ENCODE measurements around the gene LDLRAD4.

Gene LDLRAD4

DNA sequence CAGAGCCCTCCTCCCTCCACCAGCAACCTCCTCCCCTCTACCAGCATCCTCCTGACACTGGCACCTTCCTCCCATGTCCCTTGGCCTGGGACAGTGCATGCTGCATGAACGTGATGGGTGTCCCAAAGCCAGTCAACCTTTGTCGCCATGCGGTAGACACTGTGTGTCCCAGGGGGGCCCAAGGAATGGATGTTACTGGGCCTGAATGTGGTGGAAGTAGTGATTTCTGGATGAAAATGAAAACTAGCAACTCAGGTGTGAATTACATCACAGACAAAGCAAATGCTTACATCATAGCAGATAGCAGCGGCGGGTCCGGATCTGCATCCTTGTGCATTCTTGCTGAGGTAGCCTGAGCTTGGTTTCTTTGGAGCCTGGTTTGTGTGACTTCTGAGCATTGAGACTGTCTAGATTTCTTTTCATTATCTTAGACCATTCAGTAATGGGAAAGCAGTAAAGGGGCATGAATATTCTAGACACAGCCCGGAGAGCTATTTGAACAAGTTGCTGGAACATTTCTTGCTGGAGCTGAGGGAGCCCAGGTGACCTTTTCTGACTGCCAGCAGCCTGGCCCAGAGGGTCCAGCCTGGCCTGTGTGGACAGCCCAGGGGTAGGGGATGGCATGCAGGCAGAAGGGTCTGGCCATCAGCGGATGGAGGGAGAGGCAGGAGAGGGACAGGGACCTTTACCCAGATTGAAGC lies 407.4 kb downstream of the LDLRAD4 start:
- no peak for DNase-seq

DNA sequence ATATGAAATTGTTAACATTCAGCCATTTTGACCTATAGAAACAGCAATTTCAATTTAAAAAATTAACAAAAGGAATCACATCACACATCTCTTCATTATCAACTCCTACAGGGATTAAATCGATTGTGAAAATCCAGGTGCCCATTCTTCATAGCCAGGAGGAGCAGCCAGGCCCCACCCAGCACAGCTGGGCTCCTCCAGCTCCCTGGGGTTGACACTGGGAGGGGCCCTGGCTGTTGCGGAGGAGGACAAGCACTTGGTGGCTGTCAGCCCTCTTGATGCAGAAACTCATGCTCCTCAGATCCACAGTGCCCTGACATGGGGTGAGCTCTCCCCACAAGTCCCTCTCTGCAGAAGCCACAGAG lies 408.0 kb downstream of the LDLRAD4 start:
- no peak for DNase-seq

DNA sequence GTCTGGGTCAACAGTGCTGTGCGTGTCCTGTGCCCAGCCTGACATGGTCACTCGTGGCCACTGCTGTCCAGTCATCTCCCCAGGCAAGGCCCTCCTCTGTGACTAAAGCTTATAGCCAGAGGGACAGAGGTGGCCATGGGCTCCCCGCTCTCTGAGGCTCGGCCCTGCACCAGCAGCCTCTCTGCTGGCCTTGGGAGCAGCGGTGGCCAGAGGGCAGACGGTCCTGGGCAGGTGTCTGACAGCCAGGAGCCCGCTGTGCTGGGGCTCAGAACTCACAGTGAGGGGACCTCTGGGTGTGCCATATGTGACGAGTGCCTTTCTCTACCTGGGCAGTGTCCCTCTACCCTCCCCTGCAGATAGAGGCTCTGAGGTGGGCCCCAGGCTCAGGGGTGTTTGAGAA lies 409.1 kb downstream of the LDLRAD4 start:
- DNase-seq, result no peak

DNA sequence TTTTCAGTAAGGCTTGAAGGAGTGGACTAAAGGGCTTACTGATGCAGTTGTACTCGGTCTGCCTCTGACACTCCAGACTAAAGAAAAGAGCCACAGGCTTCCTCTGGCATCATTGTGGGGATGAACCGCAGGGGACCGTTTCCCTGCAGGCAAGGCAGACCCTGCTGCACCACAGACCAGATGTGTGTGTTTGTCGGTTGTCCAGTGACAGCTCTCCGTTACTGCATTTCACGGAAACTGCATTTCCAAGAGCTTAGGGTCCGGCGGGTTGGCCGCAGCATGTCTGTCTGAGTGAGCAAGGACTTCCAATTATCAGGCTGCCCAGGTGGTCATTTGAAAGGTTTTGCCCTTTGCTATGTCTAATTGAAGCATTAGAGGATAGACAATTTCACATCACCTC lies 409.7 kb downstream of the LDLRAD4 start:
- DNase-seq, result no peak

DNA sequence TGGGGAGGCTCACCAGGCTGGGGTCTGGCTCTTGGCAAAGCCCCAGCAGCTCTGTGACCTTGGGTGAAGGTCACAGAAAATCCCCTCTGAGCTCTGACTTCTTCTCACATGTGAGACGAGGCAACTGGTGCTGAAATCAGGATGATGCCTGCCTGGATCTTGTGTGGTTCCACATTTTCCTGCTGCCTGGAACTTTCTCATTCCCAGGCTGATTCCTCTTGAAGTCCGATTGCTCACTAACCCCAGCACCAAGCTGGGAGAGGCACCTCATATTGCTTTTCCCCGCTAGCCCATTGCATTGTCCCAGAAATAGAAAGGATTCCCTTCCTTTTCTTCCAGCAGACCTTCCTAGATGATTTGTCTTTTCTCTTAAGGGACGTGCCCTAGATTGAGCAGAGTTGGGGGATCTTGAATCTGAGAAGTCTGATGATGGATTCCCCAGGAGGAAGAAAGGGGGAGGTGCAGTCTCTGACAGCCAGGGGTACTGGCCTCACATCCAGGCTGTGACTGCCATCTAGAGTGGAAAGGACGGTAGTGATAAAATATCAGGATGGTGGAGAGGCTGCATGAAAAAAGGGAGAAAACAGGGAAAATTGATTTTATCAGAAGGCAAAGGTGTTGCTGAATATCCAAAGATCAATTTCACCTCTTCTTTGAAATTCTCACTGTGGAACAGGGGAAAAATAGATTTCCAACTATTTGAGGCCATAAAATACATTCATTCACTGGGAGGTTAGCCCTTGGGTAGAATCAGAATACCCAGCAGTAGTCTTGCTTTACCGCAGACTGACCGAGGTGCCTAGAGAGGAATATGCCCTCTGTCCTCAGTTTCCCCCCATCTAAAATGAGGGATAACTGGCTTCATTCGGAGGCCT lies 411.5 kb downstream of the LDLRAD4 start:
- peak; percentile 28 for DNase-seq

DNA sequence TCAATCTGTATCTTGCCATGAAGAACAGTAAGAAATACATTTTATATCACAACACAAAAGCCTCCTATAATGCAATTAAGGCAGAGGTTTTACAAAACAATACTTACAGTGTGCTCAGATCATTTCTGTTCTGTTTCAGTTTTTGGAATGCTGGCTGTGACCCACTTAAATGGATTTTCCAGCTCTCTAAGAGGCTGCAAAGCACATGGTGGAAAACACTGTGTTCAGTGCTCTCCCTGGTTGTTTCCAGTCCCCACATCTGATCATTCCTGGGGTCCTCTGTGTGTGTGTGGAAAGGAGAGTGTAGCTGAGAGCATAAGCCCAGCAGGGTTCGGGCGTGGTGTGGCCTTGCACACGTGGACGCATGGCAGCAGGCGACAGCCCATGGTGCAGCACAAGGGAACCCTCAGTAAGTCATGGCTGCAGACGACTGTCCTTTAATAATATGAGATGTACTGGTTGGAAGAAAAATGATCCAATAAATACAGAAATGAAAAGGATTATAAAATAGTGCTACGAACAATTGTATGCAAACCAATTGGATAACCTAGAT lies 412.2 kb downstream of the LDLRAD4 start:
- DNase-seq, result no peak

DNA sequence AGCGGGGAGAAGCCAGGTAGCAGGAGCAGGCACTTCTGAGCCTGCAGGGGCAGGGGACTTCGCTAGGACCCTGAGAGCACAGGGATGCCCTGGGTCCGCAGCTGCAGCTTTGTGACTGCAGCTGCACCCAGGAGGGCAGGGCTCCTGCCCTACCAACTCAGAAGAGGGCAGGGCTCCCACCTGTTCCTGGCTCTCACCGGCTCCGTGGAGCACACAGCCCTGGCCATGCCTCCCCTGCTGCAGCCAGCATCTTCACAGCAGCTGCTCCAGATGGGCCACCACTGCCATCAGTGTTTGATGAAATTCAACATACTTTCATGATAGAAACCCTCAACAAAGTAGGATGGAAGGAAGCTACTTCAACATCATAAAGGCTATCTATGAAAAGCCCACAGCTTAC lies 415.1 kb downstream of the LDLRAD4 start:
- DNase-seq, result no peak

DNA sequence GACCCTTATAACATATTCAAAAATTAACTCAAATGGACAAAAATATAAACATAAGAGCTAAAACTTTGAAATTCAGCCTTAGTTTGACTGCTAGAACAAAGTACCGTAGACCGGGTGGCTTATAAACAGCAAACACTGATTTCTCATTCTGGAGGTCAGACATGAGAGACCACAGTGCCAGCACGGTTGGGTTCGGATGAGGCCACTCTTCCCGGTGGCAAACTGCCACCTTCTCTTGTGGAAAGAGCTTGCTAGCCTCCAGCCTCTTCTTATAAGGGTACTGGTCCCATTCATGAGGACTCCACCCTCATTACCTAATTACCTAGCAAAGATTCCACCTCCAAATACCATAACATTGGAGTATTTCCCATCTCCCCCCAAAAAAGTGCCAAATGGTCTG lies 416.5 kb downstream of the LDLRAD4 start:
- DNase-seq, result no peak

DNA sequence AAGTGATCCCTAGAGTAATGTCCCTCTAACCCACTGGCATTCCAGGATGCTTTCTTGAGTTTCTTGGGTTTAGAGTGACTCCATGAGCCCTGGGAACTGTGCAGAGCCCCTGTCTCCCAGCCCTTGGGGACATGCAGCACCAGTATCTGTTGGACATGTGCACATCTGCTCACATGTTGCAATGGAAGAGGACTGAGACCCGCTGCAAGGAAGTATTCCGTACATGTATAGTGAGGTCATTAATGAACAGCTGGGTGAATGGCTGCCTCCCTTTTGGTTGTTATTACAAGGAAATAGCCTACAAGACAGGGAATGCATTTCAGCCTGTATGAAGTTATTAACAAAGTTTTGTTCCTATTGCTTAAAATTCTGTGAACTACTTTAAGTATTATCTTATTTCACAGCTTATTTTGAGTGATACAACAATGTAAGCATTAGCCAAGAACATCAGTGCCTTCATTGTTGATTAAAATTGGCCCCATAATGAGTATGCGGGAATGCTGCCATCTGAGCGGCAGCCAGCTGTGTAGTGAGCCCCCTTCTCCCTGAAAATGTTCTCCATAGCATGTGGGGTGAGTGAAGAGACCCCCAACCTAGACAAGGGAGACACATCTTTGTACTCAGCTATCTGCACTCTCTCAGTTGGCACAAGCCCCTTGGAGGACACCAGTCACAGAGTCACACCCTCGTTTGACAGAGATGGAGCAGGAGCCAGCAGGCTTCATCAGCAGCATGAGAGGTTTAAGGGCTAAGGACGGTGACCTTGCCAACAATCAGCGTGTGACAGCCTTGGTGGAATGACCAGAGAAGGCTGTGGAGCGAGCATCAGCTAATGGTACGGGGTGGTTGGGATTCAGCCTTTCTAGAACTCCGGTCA lies 420.4 kb downstream of the LDLRAD4 start:
- DNase-seq, result no peak

DNA sequence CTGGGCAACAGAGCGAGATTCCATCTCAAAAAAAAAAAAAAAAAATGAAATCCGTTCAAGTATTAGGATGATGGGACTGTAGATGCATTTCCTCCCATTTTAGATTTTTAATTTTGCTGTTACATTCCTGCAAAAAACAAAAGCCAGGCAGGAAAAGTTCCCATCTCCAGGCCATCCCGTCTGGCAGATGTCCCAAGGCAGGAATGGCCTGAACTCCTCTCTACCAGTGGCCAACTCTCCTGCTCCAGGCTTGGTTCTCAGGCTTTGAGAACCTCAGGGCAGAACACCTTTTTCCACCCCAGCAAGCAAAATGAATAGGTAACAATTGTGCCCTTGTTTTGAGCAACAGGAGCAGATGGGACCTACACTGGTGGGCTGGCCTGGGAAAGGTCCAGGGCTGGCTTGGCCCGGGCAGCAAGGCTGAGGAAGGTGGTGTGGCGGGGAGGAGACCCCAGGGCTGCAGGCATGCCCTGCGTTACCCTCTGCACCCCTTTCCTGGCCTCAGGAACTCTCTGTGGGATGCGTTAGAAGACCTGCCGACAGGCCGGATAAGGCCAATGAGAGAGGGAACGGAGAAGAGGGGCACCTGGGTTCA lies 421.8 kb downstream of the LDLRAD4 start:
- DNase-seq, result no peak

DNA sequence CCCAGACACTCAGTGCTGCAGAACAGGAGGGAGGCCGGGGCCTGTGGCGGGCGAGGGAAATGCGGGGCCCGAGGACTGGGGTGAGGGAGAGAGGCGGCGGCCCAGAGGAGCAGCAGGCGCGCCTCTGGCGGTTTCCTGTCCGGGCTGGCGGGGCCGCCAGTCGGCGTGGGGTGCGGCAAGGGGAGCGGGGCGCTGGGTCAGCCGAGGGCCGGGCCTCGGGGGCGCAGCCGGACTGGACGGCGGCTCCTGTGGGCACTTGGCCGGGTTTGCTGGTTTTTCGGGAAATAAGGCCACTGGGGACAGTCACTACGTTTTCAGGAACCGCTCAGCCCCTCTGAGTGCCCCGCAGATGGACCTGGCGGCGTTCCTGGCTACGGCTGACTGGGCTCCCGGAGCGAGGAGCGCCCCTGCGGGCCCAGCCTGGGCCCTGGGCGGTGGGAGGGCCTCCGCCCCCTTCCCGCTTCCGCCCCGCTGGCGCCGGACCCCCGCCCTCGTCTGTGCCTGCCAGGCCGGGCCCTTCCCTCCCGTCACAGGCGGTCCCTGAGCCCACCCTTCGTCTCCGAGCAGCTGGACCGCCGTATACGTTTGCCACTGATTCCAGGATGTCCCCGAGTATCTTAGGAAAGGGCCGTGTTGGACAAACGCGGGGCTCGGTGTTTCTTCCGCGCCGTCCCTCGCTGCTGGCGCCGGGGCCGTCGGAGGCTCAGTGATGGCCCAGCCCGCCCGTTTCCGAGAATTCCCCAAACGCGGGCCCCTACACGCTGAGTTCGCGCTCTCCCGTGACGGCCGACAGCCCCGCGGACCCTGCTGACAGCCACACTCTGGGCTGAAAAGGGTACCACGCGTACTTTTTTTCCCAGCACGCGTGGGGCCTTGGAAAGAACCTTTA lies 423.2 kb downstream of the LDLRAD4 start:
- DNase-seq, result no peak

DNA sequence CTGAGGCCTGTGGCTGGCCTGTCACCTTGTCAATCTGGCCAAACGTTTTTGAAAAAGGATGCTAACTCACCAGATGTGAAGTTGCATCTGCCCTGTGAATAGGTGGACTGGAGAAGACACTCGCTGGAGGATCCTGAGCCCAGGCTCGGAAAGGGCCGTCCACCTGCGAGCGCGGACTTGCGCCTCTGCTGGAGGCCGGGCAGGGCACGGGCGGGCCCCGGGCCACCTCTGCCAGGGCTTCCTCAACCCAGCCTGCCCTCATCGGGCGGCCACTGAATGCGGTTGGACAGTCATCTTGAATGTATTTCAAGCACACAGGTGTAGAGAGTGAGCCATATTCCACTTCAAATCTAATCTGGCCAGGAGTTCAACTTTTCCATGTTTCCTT lies 423.9 kb downstream of the LDLRAD4 start:
- DNase-seq, result no peak

DNA sequence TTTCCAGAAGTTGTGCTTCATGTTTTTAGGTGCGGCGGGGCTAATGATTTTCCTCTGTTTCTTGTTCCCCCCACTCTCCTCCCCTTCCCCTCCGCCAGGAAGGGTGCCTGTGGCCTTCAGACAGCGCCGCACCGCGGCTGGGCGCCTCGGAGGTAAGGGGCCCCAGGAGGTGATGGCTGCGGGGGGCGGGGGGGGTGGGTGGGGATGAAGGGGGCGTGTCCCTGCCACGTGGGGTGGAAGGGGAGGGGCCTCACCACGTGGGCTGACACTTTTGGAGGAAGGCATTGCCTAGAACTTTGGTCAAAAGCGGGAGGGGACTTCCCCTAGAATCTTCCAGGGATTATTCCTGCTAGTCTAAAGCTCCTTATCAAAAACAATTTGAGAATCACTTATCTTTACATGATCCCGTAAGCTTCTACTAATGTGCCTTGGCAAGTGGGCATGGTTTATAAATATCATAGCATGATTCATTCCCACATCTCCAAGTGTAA lies 424.7 kb downstream of the LDLRAD4 start:
- DNase-seq, result no peak

DNA sequence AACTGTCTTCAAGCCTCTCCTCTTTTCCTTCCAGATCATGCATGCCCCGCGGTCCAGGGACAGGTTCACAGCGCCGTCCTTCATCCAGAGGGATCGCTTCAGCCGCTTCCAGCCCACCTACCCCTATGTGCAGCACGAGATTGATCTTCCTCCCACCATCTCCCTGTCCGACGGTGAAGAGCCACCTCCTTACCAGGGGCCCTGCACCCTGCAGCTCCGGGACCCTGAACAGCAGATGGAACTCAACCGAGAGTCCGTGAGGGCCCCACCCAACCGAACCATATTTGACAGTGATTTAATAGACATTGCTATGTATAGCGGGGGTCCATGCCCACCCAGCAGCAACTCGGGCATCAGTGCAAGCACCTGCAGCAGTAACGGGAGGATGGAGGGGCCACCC lies 426.5 kb downstream of the LDLRAD4 start:
- no peak for DNase-seq

DNA sequence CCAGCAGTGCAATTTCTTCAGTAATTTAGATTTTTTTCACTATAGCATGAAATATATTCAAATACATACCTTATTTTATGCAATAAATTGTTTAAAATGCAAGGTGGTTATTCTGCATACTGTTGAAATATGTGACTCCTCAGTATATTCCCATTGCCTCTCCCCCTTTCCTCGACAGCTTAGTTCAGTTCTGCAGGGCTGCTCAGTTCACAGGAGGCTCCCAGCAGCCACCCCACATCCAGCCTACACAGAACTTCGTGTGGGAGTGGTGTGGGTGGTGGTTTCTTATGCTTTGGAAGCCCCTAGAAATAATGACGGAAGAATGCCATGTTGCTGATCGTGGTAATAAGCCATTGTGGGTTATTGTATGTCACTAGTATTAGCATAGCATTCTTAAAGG lies 428.1 kb downstream of the LDLRAD4 start:
- no peak for DNase-seq

DNA sequence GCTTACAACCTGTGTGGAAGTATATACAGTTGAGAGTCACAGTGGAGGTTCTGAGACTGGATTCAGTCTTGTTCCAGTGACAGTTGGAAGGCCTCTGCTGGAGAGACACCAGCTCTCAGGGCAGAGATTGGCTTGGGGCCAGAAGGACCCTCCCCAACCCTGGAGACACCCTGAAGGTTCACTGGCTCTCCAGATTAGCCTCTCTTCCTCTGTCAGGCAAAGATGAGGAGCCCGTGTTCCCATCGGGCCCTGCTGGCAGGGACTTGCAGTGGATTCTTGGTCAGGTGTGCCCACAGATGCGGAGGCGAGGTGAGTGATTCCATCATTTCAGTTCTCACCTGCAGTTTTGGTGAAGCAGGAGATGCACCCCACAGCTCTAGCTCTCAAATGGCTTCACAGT lies 429.2 kb downstream of the LDLRAD4 start:
- DNase-seq, result no peak

DNA sequence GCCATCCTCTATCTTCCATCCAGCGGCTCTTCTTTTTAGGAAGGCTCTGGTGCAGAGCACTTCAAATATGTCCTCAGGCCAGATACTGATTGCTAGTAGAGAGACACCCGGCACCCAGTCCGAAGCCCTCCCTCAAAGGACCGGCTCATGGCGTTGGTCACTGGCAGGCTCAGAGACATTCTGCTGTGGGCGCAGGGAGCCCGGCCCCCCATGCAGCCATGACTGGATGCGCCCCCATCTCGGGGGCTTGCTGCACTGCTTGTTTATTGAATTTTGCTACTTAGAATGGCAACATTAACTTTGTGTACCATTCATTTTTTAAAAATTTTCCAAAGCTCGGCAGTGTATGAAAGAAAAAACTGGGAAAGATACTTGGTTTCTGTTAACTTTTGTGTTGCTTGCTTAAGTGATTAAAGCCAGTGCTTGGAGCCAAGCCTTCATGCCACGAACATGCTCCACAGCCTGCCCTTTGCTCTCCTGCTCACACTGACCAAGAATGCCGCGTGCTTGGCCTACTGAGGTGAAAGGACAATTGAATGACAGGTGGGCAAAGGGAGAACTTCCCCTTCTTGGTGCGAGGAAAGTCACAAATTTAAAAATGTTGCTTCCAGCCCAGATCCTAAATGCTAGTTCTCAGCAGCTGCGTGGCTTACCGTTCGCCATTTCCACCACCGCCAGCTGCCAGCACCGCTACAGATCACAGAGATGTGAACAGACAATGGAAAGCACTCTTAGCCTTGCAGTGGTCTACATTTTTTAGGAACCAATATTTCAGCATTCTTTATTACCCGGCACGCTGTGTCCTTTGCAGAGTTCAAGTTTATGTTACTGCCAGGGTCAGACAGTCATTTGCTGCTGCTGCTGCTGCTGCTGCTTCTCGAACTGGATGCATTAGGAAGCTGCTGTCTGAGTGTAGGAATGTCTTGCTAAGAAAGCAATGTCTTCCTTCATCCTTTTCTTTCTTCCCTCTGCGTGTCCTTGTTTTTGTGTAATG lies 431.1 kb downstream of the LDLRAD4 start:
- DNase-seq, result no peak

DNA sequence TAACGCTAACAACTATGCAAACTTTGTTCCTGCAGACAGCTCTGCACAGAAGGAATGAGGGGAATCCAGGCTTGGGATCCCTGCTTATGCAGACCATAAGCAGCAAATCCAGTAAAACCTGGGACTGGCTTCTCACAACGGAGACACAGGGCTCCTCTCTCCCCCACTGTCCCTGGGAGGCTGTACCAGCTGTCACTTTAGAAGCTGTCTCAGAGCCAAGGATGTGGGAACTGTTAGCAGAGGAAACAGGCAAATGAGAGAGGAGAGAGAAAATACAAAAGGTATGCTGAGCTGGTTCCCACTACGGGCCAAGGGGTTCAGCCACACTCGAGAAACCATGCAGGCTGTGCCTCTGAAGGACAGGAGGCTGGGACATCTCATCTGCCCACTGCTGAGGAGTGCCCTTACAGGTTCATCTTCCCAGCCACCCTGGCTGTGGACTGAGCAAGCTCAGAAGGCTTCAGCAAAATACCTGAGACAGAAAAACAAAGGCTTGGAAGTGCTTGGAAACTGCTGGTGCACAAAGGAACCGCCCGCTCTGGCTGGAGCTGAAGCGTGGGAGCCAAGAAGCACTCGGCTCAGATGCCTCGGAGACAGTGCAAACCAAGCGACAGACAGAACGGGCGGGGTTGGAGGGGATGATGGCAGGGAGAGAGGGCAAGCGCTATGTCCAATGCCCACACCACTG lies 435.3 kb downstream of the LDLRAD4 start:
- DNase-seq, result peak; percentile 78

DNA sequence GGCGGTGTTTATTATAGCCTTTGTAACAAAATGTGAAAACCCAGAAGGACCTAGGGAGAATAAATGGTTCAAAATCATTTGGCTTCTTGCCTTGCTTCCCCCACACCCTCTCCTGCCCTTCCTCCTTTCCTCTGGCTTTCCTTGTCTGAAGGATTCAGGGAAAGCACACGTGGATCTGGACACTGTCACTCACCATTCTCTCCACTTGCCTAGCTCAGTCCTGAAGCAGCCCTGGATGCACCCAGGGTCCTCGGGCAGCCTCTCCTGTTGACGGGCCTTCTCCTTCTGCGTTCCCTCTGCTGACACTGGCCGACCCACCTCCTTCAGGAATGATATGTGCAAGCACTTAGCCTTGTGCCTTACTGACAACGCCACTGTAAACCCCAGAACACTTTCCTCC lies 439.4 kb downstream of the LDLRAD4 start:
- DNase-seq, result no peak

Data from DMS79 (cell line).